ENCODE data around the gene SLC22A2. TPM values are rescaled to one million over a fixed set of nuclear protein-coding genes. Genes with fewer than 3 reads are reported as not detected.

Gene SLC22A2
- total RNA-seq, 1 experiment from 2014 or later: not detected

DNA sequence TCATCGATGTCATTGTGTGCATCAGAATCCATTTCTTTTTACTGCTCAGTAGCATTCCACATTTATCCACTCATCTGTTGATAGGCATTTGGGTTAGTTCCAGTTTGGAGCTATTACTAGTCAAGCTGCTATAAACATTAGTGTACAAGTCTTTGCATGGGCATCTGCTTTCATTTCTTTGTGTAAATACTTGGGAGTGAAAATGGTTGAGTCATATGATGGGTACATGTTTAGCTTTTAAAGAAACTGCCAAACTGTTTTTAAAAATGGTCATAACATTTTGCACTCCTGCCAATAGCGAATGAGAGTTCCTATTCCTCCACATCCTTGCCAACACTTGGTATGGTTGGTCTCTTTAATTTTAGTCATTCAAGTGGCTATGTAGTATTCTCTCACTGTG, 21.2 kb upstream of the SLC22A2 start:
- peaks cover 15% of the 10 kb centered on the region for H3K9me3 Mint-ChIP-seq (ENCODE audit: unreplicated experiment)
- CTCF ChIA-PET: no interaction called here
- no peak for DNase-seq

DNA sequence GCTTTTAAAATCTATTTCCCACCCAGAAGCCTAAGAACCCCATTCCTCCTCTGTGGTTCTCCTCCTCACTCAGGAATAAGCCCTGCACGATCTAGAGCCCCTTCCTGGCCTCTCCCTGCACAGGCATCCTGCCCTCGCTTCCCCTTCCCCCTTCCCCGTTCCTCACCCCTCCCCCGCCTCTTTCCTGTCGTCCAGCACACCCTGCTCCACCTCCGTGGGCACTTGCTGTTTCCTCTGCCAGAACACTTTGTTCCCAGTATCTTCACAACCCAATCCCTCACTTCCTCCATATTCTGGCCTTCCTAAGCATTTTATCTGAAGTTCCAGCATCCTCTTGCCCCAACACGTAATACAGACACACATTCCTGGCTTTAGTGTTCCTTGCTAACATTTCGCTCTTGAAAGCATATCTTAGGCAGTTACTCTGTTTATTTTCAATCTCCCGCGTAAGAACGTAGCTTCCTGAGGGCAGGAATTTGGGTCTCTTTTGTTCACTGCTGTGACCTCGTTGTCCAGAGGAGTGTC, 20.2 kb upstream of the SLC22A2 start:
- Histone ChIP-seq H3K36me3 (ENCODE audit: control insufficient read depth, insufficient read depth, low read length) (no peaks in the 10 kb centered on the region), H3K4me3 (ENCODE audit: low read depth, low read length) (no peak overlapping the region), H3K4me1 (no peaks in the 10 kb centered on the region), H3K9me3 (no peaks in the 10 kb centered on the region; the same call in 1 of the 2 replicates), H3K27me3 (replicated peaks; ENCODE audit: control insufficient read depth, insufficient read depth, low read length) (no peaks in the 10 kb centered on the region)
- TF ChIP-seq, protein P1, sequence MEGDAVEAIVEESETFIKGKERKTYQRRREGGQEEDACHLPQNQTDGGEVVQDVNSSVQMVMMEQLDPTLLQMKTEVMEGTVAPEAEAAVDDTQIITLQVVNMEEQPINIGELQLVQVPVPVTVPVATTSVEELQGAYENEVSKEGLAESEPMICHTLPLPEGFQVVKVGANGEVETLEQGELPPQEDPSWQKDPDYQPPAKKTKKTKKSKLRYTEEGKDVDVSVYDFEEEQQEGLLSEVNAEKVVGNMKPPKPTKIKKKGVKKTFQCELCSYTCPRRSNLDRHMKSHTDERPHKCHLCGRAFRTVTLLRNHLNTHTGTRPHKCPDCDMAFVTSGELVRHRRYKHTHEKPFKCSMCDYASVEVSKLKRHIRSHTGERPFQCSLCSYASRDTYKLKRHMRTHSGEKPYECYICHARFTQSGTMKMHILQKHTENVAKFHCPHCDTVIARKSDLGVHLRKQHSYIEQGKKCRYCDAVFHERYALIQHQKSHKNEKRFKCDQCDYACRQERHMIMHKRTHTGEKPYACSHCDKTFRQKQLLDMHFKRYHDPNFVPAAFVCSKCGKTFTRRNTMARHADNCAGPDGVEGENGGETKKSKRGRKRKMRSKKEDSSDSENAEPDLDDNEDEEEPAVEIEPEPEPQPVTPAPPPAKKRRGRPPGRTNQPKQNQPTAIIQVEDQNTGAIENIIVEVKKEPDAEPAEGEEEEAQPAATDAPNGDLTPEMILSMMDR (IDR thresholded peaks at IDR 0.05; ENCODE audit: insufficient read depth in 1 of 2, low read depth in 1 of 2, low read length in 1 of 2, severe bottlenecking in 1 of 2, unreplicated experiment in 1 of 2): no peak
- no peaks in the 10 kb centered on the region for H3K27me3 Mint-ChIP-seq (ENCODE audit: insufficient read depth, unreplicated experiment)
- no peaks in the 10 kb centered on the region for H3K36me3 Mint-ChIP-seq (ENCODE audit: insufficient read depth, unreplicated experiment)
- H3K4me3 Mint-ChIP-seq (ENCODE audit: unreplicated experiment): no peak overlapping the region
- CTCF ChIA-PET: no interaction called here
- DNase-seq: no peak
- no peaks in the 10 kb centered on the region for H3K4me1 Mint-ChIP-seq (ENCODE audit: low read depth, unreplicated experiment)
- H3K27ac Mint-ChIP-seq (ENCODE audit: unreplicated experiment): no peak overlapping the region
- peaks cover 15% of the 10 kb centered on the region for H3K9me3 Mint-ChIP-seq (ENCODE audit: unreplicated experiment)
- intact Hi-C loops (cut with micrococcal nuclease; ENCODE audit: unreplicated experiment): no loop called here
- no TSS peak for BruUV-seq (replicated peaks)
- POLR2A ChIA-PET: no interaction called here

More for the DNA sequence above, 21.2 kb upstream of the SLC22A2 start:
- TF ChIP-seq, protein P1 (IDR thresholded peaks at IDR 0.05; ENCODE audit: insufficient read depth in 1 of 2, low read depth in 1 of 2, low read length in 1 of 2, severe bottlenecking in 1 of 2, unreplicated experiment in 1 of 2): no peak
- Mint-ChIP-seq H3K36me3 (ENCODE audit: insufficient read depth, unreplicated experiment) (no peaks in the 10 kb centered on the region), H3K27me3 (ENCODE audit: insufficient read depth, unreplicated experiment) (no peaks in the 10 kb centered on the region), H3K4me3 (ENCODE audit: unreplicated experiment) (no peak overlapping the region), H3K27ac (ENCODE audit: unreplicated experiment) (no peak overlapping the region), H3K4me1 (ENCODE audit: low read depth, unreplicated experiment) (no peaks in the 10 kb centered on the region)
- Histone ChIP-seq H3K36me3 (ENCODE audit: control insufficient read depth, insufficient read depth, low read length) (no peaks in the 10 kb centered on the region), H3K27me3 (replicated peaks; ENCODE audit: control insufficient read depth, insufficient read depth, low read length) (no peaks in the 10 kb centered on the region), H3K4me3 (ENCODE audit: low read depth, low read length) (no peak overlapping the region), H3K4me1 (no peaks in the 10 kb centered on the region), H3K9me3 (peaks cover 2% of the 10 kb centered on the region)
- POLR2A ChIA-PET: no interaction called here
- no TSS peak for BruUV-seq (replicated peaks)
- intact Hi-C loops (cut with micrococcal nuclease; ENCODE audit: unreplicated experiment): no loop called here

DNA sequence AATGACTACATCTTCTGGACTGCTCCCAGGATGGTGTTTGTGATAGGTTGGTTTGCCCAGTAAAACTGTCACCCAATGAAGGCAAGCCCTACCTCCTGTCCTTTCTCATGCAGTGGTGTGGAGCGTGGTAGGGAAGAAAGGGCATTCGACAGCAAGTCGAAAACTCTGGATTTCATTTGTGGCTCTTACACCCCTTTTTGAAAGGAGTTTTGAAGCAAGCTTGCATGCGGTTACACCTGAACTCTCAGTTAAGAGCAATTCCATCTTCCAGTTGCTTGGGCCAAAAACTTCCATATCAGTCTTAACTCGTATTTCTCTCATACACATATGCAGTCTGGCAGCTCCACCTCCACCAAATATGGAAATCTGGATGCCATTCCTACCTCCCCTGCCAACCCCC, 19.7 kb upstream of the SLC22A2 start:
- POLR2A ChIA-PET: no interaction called here
- DNase-seq: no peak

More for the DNA sequence above, 19.7 kb upstream of the SLC22A2 start:
- no peak overlapping the region for H3K27ac Mint-ChIP-seq (ENCODE audit: unreplicated experiment)
- no peaks in the 10 kb centered on the region for H3K4me1 ChIP-seq
- no peaks in the 10 kb centered on the region for H3K36me3 ChIP-seq (ENCODE audit: control insufficient read depth, insufficient read depth, low read length)
- no peak overlapping the region for H3K4me3 ChIP-seq (ENCODE audit: low read depth, low read length)
- no peaks in the 10 kb centered on the region for H3K4me1 Mint-ChIP-seq (ENCODE audit: low read depth, unreplicated experiment)
- no peaks in the 10 kb centered on the region for H3K27me3 Mint-ChIP-seq (ENCODE audit: insufficient read depth, unreplicated experiment)
- H3K36me3 Mint-ChIP-seq (ENCODE audit: insufficient read depth, unreplicated experiment): no peaks in the 10 kb centered on the region
- no peaks in the 10 kb centered on the region for H3K27me3 ChIP-seq (replicated peaks; ENCODE audit: control insufficient read depth, insufficient read depth, low read length)
- no peaks in the 10 kb centered on the region; the same call in 1 of the 2 replicates for H3K9me3 ChIP-seq
- TF ChIP-seq, protein P1 (IDR thresholded peaks at IDR 0.05; ENCODE audit: insufficient read depth in 1 of 2, low read depth in 1 of 2, low read length in 1 of 2, severe bottlenecking in 1 of 2, unreplicated experiment in 1 of 2): no peak
- intact Hi-C loops (cut with micrococcal nuclease; ENCODE audit: unreplicated experiment): no loop called here
- no peak overlapping the region for H3K4me3 Mint-ChIP-seq (ENCODE audit: unreplicated experiment)
- BruUV-seq (replicated peaks): no TSS peak
- peaks cover 15% of the 10 kb centered on the region for H3K9me3 Mint-ChIP-seq (ENCODE audit: unreplicated experiment)
- CTCF ChIA-PET: no interaction called here

Measured in Caco-2 (cell line).